ENCODE results near the gene GDAP2. TPM values are rescaled to one million over a fixed set of nuclear protein-coding genes. Genes with fewer than 3 reads are reported as not detected.
"Not testable (repeated sequence)": the region's sequence is repeated elsewhere in the genome, so short reads cannot be mapped to it uniquely, and the experiment has no call there.

GDAP2 gene
- total RNA-seq, 2 donors from 2014 or later: 31.3 to 36.6 TPM

DNA sequence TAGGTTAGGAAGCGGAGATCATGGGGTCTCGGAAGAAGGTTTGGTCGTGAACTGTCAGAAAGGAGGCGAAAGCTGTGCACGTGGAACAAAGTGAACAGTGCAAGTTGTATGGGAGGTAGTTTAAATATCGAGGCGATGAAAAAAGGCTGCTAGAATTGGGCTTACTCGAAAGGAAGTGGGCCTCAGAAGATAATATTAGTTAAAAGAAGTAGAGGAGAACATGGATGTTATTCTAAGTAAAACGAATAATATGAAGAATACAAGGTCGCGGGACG lies 689 bp upstream of the GDAP2 start:
- peak overlapping the region; percentile 83 to 88 for H3K27ac Mint-ChIP-seq
- DNase-seq (ENCODE audit: low spot score) (no peak), ATAC-seq (no peak)
- peaks cover 5% of the 10 kb centered on the region for H3K36me3 Mint-ChIP-seq
- no peaks in the 10 kb centered on the region for H3K9me3 Mint-ChIP-seq
- H3K4me1 Mint-ChIP-seq (ENCODE audit: low read depth in 2 of 2): peaks cover 43 to 51% of the 10 kb centered on the region in 2 donors
- H3K27me3 Mint-ChIP-seq: no peaks in the 10 kb centered on the region
- peak overlapping the region; percentile 99 for H3K4me3 Mint-ChIP-seq

DNA sequence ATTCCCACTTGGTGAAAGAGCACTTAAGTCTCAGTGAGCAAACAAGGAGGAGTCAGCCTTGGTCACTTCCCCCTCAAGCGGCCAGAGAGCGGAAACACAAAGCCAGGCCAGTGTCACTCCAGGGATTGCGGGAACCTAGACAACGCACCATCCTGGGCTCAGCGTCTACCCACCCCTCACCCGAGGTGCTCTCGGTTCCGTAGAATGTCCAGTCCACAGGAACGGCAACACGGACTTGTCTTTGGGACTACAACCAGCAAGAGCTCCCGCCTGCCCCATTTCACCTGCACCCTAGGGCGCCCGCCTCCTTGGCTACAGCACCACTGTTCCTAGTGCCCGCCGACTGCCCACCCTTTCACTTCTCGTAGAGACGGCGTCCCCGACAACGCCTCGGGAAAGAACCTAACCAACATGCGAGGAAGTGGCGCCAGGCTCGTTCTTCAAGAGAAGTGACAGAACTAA lies 509 bp downstream of the GDAP2 start:
- peak overlapping the region; percentile 99 for H3K4me3 Mint-ChIP-seq
- no peaks in the 10 kb centered on the region for H3K9me3 Mint-ChIP-seq
- peaks cover 39 to 56% of the 10 kb centered on the region in 2 donors for H3K4me1 Mint-ChIP-seq (ENCODE audit: low read depth in 2 of 2)
- H3K27me3 Mint-ChIP-seq: no peaks in the 10 kb centered on the region
- peak overlapping the region; percentile 83 to 88 for H3K27ac Mint-ChIP-seq
- DNase-seq (ENCODE audit: low spot score) (peak; percentile 67), ATAC-seq (peak; percentile 65 to 71)
- peaks cover 10% of the 10 kb centered on the region for H3K36me3 Mint-ChIP-seq

DNA sequence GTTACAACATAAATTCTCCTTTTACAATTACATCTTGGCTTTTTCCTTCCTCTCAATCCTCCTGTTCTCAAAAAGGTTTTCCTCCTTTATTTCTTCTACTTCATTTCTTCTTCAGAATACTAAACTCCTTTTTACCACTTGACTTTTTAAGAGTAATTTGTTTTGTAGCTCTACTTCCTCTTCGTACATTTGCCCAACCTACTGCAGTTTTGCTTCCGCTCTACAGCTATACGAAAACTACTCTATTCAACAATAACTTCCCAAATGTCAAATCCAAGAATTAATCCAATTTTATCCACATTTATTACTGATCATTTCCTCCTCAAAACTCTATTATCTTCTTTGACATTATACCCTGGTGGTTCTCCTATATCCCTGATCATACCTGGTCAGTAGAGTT lies 3.4 kb downstream of the GDAP2 start:
- Mint-ChIP-seq H3K27ac (no peak overlapping the region), H3K36me3 (peaks cover 12% of the 10 kb centered on the region)

DNA sequence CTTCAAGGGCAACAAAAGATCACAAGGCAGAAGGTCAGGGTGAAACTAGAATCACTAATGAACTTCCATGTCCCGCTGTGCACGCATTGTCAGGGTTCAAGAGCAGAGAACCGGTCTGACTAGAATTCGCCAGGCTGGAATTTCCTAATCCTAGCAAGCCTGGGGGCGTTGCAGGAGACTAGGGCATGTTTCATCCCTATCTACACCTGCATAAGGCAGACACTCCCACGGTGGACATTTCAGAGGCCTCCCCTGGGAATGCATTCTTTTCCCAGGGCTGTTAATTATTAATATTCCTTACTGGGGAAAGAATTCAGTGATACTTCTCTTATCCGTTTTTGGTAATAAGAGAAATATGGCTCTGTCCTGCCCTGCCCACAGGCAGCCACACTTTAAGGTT lies 6.7 kb downstream of the GDAP2 start:
- not testable (repeated sequence) for H3K27ac Mint-ChIP-seq; ATAC-seq; H3K9me3 Mint-ChIP-seq; H3K4me3 Mint-ChIP-seq; DNase-seq (ENCODE audit: low spot score); H3K27me3 Mint-ChIP-seq
- H3K36me3 Mint-ChIP-seq: peaks cover 10% of the 10 kb centered on the region
- peaks cover 4 to 13% of the 10 kb centered on the region in 2 donors for H3K4me1 Mint-ChIP-seq (ENCODE audit: low read depth in 2 of 2)

More for the DNA sequence above, 3.4 kb downstream of the GDAP2 start:
- Mint-ChIP-seq H3K4me3 (no peak overlapping the region), H3K27me3 (no peaks in the 10 kb centered on the region), H3K9me3 (no peaks in the 10 kb centered on the region), H3K4me1 (ENCODE audit: low read depth in 2 of 2) (peaks cover 27 to 38% of the 10 kb centered on the region in 2 donors)
- DNase-seq (ENCODE audit: low spot score) (no peak), ATAC-seq (no peak)

DNA sequence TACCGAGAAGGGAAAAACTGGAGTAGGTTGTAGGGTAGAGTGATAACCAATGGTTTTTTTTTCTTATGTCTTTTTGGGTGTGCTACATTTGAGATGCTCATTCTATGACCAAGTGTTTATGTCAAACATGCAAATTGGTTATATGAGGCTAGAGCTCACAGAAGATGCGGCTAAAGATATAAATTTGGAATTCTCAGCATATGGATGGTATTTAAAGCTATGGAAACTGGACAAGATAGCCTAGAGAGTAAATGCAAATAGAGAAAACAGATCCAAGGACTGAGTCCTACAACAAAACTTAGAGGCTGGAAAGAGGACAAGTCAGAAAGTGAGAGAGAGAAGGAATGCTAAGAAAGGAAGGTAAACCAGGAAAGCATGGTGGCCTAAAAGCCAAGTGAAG lies 7.4 kb downstream of the GDAP2 start:
- ATAC-seq (no peak), DNase-seq (ENCODE audit: low spot score) (no peak)
- Mint-ChIP-seq H3K4me1 (ENCODE audit: low read depth in 2 of 2) (peaks cover 4 to 13% of the 10 kb centered on the region in 2 donors), H3K4me3 (no peak overlapping the region), H3K9me3 (no peaks in the 10 kb centered on the region), H3K36me3 (peaks cover 11% of the 10 kb centered on the region), H3K27ac (no peak overlapping the region), H3K27me3 (no peaks in the 10 kb centered on the region)

DNA sequence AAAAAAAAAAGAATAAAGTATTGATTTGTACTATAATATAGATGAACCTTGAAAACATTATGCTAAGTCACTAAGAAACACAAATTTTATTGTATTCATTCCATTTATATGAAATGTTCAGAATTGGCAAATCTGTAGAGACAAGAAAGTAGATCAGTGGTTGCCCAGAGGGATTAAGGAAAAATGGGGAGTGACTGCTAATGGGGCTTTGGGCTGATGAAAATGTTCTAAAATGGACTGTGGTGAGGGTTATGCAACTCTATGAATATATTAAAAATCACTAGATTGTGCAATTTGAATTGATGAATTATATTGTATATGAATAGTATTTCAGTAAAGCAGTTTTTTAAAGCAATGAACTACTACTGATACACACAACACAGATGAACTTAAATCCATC lies 10.0 kb downstream of the GDAP2 start:
- peaks cover 10 to 15% of the 10 kb centered on the region in 2 donors for H3K4me1 Mint-ChIP-seq (ENCODE audit: low read depth in 2 of 2)
- H3K36me3 Mint-ChIP-seq: peaks cover 34% of the 10 kb centered on the region
- H3K27ac Mint-ChIP-seq: no peak overlapping the region
- DNase-seq (ENCODE audit: low spot score) (no peak), ATAC-seq (no peak)
- no peak overlapping the region for H3K4me3 Mint-ChIP-seq
- H3K27me3 Mint-ChIP-seq: no peaks in the 10 kb centered on the region
- H3K9me3 Mint-ChIP-seq: no peaks in the 10 kb centered on the region

DNA sequence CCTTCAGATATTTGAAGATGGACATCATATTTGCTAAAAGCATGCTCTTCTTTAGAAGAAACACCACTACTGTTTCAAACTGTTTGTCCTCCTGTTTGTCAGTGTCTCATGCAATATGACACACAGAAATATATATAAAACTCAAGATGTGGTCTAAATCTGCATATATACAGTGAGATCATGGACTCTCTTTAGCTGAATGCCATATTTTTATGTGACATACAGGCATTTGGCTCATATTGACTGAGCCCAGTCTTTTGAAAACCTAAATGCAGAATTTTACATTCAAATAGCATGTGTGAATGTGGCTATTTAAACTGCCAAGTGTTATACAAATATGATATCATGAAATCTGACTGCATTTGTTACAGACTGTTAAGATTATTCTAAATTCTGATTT lies 18.4 kb downstream of the GDAP2 start:
- Mint-ChIP-seq H3K4me1 (ENCODE audit: low read depth in 2 of 2) (peaks cover 15 to 18% of the 10 kb centered on the region in 2 donors), H3K27me3 (no peaks in the 10 kb centered on the region), H3K27ac (no peak overlapping the region), H3K4me3 (no peak overlapping the region), H3K9me3 (no peaks in the 10 kb centered on the region), H3K36me3 (peaks cover 47% of the 10 kb centered on the region)
- ATAC-seq (no peak), DNase-seq (ENCODE audit: low spot score) (no peak)

DNA sequence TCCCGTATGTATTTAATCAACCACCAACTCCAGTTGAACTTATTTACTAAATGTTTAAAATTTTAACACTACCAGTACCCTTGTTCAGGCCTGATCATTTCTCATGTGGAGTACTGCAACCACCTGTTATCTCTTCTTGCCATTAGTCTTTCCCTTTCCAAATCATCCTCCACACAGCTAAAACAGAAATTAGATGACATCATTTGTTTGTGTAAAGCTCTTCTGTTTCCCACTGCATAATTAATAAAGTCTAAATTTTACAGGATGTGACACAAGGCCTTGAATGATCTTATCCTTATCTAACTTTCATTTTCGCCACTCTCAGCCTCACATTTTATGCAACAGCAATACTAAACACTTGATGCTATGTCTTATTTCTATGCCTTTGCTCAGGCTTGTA lies 24.4 kb downstream of the GDAP2 start:
- no peaks in the 10 kb centered on the region for H3K27me3 Mint-ChIP-seq
- no peak overlapping the region for H3K4me3 Mint-ChIP-seq
- H3K4me1 Mint-ChIP-seq (ENCODE audit: low read depth in 2 of 2): peaks cover 8 to 10% of the 10 kb centered on the region in 2 donors
- ATAC-seq (no peak), DNase-seq (ENCODE audit: low spot score) (no peak)
- no peaks in the 10 kb centered on the region for H3K9me3 Mint-ChIP-seq
- peaks cover 37% of the 10 kb centered on the region for H3K36me3 Mint-ChIP-seq
- H3K27ac Mint-ChIP-seq: peak overlapping the region in 1 of 2 donors; percentile 1

DNA sequence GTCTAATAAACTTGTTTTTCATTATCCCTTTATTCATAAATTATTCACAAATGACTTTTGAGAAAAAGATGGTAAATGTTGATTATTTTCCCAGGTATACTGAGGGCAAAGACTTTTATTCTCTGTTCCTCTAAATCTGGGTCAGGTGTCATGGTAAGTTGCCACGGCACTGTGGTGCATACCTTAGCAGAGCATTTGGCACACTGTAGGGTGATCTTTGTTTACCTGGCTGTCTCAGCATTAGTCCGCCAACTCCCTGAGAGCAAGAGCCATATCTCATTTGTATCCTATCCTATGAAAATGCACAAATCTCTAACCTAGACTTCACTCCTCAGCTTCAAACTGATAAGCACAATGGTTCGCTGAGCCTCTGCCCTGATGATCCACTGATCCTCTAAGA lies 24.9 kb downstream of the GDAP2 start:
- no peak for DNase-seq (ENCODE audit: low spot score)
- no peak overlapping the region for H3K4me3 Mint-ChIP-seq
- no peaks in the 10 kb centered on the region for H3K27me3 Mint-ChIP-seq
- no peak for ATAC-seq
- peaks cover 37% of the 10 kb centered on the region for H3K36me3 Mint-ChIP-seq
- no peaks in the 10 kb centered on the region for H3K9me3 Mint-ChIP-seq
- peak overlapping the region in 1 of 2 donors; percentile 1 for H3K27ac Mint-ChIP-seq
- peaks cover 8 to 10% of the 10 kb centered on the region in 2 donors for H3K4me1 Mint-ChIP-seq (ENCODE audit: low read depth in 2 of 2)

DNA sequence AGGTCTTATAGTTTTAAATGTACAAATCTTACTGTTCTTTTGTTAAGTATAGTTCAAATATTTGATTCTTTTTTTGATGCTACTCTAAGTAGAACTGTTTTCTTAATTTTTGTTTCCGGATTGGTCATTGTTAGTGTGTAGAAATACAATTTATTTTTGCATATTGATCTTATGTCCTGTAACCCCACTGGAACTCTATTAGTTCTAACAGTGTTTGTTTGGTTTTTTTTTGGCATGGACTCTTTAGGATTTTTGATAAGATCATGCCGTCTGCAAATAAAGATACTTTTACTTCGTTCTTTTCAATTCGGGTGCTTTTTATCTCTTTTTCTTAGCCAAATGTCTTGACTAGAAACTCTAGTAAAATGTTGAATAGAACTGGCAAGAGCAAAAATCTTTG lies 26.5 kb downstream of the GDAP2 start:
- H3K36me3 Mint-ChIP-seq: peaks cover 36% of the 10 kb centered on the region
- no peaks in the 10 kb centered on the region for H3K27me3 Mint-ChIP-seq
- DNase-seq (ENCODE audit: low spot score) (no peak), ATAC-seq (no peak)
- no peaks in the 10 kb centered on the region for H3K9me3 Mint-ChIP-seq
- no peak overlapping the region for H3K27ac Mint-ChIP-seq
- peaks cover 8 to 10% of the 10 kb centered on the region in 2 donors for H3K4me1 Mint-ChIP-seq (ENCODE audit: low read depth in 2 of 2)
- no peak overlapping the region for H3K4me3 Mint-ChIP-seq

DNA sequence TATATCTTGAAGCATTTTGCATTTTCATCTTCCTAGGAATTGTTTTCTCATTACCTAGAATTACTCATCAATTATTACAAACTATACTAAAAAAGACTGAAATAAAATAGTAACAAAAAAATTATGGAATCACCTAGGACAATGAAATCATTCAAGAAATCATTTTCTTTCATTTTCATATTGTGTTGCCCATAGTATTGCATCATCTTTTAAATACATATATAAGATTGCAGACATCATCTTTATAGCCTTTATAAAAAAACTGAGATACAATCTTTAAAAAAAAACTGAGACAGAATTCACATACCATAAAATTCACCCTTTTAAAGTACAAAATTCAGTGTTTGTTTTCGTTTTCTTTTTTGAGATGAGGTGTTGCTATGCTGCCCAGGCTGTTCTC lies 29.6 kb downstream of the GDAP2 start:
- H3K4me1 Mint-ChIP-seq (ENCODE audit: low read depth in 2 of 2): peaks cover 6 to 7% of the 10 kb centered on the region in 2 donors
- H3K27ac Mint-ChIP-seq: peak overlapping the region in 1 of 2 donors; percentile 73
- no peaks in the 10 kb centered on the region for H3K27me3 Mint-ChIP-seq
- ATAC-seq: no peak
- peaks cover 27% of the 10 kb centered on the region for H3K36me3 Mint-ChIP-seq
- no peak overlapping the region for H3K4me3 Mint-ChIP-seq
- no peak for DNase-seq (ENCODE audit: low spot score)
- H3K9me3 Mint-ChIP-seq: no peaks in the 10 kb centered on the region

DNA sequence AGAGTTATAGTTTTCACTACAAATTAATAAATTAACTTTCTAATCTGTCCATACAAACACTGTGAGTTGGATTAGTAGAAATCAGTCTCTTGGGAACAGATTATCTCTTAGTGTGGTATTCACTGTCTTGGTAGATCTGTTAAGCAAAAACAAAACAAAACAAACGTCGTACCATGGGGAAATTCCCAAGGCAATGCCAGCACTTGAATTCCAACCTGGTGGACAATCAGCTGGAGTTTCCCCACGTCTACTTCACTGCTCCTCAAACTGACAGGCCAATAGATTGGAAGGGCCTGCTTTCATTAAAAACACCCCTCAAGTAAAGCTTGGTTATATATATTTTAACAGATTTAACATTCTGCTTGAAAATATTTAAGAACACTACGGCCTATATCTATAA lies 31.9 kb downstream of the GDAP2 start:
- H3K36me3 Mint-ChIP-seq: peaks cover 18% of the 10 kb centered on the region
- no peak overlapping the region for H3K4me3 Mint-ChIP-seq
- H3K27ac Mint-ChIP-seq: no peak overlapping the region
- ATAC-seq (no peak), DNase-seq (ENCODE audit: low spot score) (no peak)
- no peaks in the 10 kb centered on the region for H3K9me3 Mint-ChIP-seq
- peaks cover 5 to 7% of the 10 kb centered on the region in 2 donors for H3K4me1 Mint-ChIP-seq (ENCODE audit: low read depth in 2 of 2)
- no peaks in the 10 kb centered on the region for H3K27me3 Mint-ChIP-seq

DNA sequence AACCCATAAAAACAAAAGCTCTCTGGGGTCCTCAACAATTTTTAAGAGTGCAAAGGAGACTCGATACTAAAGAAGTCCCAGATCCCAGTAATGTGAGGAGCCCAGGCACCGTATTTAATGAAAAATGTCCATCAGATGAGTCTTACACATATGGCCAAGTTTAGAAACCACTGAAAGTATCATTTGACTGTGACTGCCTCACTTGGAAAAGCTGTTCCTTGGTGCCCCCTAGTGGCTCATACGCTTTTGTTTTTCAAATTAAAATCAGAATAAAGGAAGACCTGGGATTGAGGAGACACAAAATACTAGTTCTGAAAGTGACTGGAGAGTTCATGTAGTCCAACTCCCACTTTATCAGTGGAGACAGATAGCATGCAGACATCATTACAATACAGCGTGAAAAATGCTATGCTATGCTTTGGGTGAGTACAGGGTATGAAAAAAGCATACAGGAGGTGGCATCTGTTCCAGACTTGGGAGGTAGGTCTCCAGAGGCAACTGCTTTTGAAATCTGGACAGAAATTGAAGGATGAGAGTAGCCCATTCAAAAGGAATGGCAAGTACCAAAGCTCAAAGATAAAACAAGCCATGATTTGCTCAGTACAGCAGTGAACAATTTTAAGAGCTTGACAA lies 33.8 kb downstream of the GDAP2 start:
- Mint-ChIP-seq H3K4me1 (ENCODE audit: low read depth in 2 of 2) (peaks cover 5 to 7% of the 10 kb centered on the region in 2 donors), H3K27me3 (no peaks in the 10 kb centered on the region), H3K27ac (no peak overlapping the region), H3K36me3 (peaks cover 6% of the 10 kb centered on the region), H3K4me3 (no peak overlapping the region), H3K9me3 (no peaks in the 10 kb centered on the region)
- peak; percentile 73 for DNase-seq (ENCODE audit: low spot score)
- ATAC-seq: peak; percentile 64 to 71

DNA sequence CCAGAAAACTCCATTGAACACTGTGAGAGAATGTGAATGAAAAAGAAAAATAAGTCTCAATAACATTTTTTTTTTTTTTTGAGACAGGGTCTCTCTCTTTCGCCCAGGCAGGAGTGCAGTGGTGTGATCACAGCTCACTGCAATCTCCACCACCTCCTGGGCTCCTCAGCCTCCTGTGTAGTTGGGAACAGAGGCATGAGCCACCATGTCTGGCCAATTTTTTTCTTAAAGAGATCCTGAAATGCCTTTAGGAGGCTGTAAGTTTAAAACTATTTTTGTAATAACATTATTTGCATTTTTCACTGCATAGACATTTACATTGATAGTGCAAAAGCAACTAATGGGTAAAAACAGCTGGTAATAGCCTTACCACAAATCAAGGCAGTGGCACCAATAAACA lies 35.3 kb downstream of the GDAP2 start:
- Mint-ChIP-seq H3K27ac (no peak overlapping the region), H3K9me3 (no peaks in the 10 kb centered on the region), H3K4me1 (ENCODE audit: low read depth in 2 of 2) (peaks cover 3 to 5% of the 10 kb centered on the region in 2 donors), H3K27me3 (no peaks in the 10 kb centered on the region), H3K4me3 (no peak overlapping the region), H3K36me3 (peaks cover 6% of the 10 kb centered on the region)
- ATAC-seq: no peak
- DNase-seq (ENCODE audit: low spot score): no peak

DNA sequence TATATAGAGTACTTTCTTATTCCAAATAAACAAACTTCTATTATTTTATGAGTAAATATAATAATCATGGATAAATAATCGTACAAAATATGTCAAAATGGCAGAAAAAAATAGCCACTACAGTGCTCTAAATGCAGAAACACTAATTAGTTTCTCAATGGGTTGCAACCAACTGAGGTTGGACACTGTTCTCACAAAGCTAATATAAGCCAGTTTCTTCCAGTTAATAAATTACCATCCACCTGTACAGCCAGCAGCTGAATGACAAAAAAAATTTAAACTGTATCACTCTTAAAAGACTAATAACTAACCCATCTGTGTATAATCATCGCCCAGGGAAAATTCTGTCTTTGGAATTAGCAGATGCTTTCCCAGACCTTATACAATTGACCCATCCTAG lies 36.9 kb downstream of the GDAP2 start:
- Mint-ChIP-seq H3K4me1 (ENCODE audit: low read depth in 2 of 2) (peaks cover 3 to 5% of the 10 kb centered on the region in 2 donors), H3K4me3 (no peak overlapping the region), H3K36me3 (peaks cover 6% of the 10 kb centered on the region), H3K27me3 (no peaks in the 10 kb centered on the region), H3K27ac (no peak overlapping the region), H3K9me3 (no peaks in the 10 kb centered on the region)
- ATAC-seq: no peak
- no peak for DNase-seq (ENCODE audit: low spot score)

Measured in natural killer cell treated with Interleukin-12 subunit alpha and Interleukin-12 subunit beta and Interleukin-15 and Interleukin-18, amount 100 ng/mL, for 72 hours (primary cell).